GM18526 (cell line): ENCODE data around the gene WNT7B.

Experiments
- POLR2A ChIP-seq: IDR thresholded peaks from 3 replicates; pipeline ENCODE4 v1.6.1; 2011; ENCODE audit not compliant: insufficient read length; ENCODE audit errors: extremely low read depth

Gene WNT7B

DNA sequence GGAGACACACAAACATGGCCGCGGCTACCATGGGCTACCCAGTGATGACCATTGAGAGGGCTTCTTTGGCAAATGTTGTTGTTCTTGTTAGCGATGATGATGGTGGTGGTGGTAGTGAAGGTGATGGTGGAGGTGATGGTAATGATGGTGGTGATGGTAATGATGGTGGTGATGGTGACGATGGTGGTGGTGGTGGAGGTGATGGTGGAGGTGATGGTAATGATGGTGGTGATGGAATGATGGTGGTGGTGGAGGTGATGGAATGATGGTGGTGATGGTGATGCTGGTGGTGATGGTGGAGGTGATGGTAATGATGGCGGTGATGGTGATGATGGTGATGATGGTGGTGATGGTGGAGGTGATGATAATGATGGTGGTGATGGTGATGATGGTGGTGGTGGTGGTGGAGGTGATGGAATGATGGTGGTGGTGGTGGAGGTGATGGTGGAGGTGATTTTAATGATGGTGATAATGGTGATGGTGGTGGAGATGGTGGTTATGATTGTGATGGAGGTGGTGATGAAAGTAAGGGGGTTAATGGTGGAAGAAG, 16.3 kb upstream of the WNT7B start:
- TF ChIP-seq POLR2A: no peak

DNA sequence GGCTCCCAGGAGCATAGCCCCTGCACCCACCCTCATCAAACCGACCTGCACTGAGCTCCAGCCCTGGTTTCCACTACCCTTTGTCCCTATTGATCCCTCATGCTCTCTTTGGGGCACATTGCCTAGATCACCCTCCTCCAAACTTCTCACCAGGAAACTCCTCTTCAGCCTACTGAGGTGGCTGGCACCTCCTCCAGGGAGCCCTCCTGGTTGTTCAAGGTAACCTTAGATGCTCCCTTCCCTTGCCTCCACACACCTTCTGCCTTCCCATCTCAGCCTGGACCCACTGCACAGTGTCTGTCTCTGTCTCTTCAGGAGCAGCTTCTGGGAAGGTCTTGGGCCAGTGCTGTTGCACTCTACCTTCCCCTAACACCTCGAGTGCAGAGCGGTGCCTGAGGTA, 15.8 kb upstream of the WNT7B start:
- no peak for TF ChIP-seq POLR2A

DNA sequence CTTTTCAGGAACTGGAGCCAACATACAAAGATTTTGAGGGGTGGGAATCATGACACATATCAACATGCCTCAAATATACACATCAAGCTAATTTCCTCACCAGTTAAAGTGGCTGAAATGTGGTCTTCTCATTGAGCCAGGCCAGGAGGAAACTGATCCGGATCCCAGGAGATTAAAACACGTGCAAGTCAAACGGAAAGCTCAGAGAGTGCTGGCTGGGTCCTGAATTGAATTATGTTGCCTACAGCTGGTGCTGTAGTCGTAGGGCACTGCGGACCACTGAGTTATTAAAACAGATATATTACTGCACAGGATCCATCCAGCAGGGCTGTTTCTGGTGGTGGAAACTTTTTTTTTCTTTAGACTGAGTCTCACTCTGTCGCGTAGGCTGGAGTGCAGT, 14.1 kb upstream of the WNT7B start:
- no peak for TF ChIP-seq POLR2A

DNA sequence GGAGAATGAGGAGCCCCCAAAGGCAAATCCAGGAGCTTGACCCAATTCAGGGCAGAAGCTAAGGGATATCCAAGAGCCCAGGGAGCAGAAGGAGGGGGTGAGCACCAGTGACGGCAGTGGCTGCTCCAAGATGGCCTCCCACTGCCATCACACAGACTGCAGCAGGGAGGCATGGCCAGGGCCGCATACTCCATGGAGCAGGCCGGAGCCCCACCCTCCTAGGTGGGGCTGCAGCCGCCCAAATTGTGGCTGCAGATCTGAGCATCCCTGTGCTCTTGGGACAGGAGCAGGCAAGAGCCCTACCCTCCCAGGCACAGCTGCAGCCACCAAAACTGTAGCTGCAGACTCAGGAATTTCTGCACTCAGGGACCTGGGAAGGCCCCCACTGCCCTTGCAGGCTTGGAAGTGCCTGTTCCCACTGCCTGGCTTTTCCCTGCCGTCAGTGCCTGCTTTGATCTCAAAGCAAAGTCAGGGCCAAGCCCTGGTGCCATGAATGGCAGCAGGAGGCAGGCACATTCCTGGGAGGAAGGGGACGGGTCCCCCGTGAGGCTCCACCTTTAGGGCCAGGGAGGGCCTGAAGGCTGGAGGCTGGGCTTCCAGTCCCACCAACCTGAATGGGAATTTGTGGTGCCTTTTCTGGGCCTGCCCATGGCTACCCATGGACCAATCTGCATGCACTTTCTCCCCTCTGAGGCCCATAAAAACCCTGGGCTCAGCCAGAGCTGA, 10.3 kb upstream of the WNT7B start:
- TF ChIP-seq POLR2A: no peak

- no peak for TF ChIP-seq POLR2A
Observed at GRCh38 chr22:45984316-45984916, 7.5 kb upstream of the WNT7B start.

DNA sequence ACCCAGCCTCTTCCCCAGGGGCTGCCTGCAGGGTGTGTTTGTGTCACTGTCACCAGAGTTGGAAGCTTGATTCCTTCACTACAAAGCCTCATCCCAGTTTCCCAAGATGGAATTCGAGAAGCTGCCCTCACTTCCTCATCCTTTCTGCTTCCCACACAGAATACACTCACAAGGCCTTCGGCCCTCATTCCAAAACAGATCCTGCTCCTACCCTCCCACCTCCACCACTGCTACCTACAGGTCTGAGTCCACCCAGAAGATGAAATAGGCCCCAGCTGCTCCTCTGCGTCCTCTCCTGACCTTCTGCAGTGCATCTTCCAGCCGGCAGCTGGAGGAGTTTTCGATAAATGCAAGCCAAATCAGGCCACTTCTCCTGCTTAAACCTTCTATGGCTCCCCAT, 6.8 kb upstream of the WNT7B start:
- no peak for TF ChIP-seq POLR2A

DNA sequence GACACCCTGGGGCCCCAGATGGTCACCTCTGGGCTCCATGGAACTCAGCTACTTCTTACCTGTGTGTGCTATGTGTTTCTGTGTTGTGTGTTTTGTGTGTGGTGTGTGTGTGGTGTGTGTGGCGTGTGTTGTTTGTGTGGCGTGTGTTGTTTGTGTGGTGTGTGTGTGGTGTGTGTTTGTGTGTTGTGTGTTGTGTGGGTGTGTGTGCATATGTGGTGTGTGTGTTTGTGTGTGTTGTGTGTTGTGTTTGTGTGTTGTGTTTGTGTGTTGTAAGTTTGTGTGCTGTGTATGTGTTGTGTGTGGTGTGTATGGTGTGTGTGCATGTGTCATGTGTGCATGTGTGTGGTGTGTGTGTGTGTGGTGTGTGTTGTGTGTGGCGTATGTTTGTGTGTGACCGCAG, 3.8 kb upstream of the WNT7B start:
- TF ChIP-seq POLR2A: no peak

GRCh38 chr22:45980268-45980570, 3.3 kb upstream of the WNT7B start:
- TF ChIP-seq POLR2A: no peak

- TF ChIP-seq POLR2A: no peak
Observed at GRCh38 chr22:45978275-45978713, 1.3 kb upstream of the WNT7B start.

DNA sequence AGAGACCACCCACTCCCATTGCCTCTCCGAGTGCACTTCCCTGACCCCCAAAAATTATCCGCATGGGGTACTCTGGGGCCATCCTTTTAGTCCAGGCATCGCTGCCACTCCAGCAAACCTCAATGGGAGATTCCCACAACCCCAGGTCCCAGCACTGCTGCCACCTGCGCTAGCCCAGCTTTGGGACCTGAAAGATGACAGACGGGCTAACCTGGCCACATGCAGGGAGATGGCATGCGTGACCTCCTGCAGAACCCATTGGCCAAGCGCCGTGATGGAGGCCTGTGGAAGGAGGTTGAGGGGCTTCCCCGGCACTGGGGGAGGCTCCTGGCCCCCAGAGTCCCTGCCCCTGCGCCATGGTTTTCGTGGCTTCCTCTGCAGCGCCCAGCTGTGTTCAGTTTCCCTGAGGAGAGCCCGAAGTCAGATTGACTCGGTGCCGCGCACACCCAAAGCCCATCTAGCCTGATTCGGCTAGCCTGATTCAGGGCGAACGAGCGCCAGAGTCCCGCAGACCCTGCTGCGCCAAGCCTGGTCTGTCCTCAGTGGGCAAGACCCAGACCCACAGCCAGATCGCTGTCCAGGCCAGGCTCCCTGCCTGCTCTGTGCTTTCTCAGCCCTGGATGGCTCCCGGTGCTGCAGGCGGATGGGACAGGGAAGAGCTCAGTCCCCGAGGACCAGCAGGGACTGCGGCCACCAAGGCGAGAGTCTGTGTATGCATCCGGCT, 751 bp upstream of the WNT7B start:
- no peak for TF ChIP-seq POLR2A

DNA sequence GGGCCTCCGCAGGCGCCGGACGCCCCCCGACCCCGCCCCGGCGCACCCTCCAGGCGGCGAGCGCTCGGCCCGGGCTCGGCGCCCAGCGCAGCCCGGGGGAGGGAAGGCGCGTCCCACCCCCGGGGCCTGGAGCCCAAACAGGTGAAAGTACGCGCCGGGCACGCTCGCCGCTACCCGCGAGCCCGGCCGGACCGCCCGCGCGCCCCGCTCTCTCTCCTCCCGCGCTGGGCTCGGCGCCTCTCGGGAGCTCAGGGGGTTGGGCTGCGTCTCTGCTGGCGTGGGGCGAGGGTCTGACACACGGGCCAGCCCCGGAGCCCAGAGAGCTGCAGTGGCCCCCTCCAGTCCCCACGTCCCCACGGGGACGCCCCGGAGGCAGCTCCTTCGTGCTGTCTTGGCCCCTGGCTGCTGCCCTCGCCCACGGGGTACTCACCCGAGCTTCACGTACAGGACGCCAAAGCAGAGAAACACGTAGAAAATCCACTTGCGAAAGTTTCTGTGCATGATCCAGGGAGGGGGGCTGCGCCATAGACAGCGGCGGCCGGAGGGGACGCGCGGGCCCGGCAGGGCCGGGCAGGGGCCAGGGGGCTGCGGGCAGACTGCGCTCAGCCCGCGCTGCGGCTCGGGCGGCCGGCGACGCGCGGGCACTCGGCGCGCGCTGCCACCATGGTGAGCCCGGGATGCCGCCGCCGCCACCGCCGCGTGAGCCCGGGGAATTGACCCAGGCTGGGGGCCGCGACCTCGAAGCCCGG, 534 bp downstream of the WNT7B start:
- no peak for TF ChIP-seq POLR2A

- TF ChIP-seq POLR2A: no peak
Observed at GRCh38 chr22:45975164-45976161, 1.5 kb downstream of the WNT7B start.

DNA sequence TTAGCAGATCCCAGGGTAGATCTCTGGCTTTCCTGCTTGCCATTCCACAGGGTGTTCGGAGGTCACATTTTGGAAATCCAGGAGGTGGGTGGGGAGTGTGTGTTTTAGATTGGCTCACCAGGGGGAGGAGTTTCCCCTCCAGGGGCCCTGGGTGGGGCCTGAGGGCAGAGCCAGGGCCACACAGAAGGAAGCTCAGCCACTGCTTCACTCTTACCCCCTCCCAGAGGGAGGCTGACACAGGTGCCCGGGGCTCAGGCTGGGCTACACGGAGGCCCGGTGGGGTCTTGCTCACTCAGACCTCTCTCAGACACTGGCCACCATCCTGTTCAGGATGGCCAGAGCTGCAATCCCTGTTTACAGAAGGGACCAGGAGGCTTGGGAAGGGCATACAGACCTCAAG, 2.5 kb downstream of the WNT7B start:
- TF ChIP-seq POLR2A: no peak

DNA sequence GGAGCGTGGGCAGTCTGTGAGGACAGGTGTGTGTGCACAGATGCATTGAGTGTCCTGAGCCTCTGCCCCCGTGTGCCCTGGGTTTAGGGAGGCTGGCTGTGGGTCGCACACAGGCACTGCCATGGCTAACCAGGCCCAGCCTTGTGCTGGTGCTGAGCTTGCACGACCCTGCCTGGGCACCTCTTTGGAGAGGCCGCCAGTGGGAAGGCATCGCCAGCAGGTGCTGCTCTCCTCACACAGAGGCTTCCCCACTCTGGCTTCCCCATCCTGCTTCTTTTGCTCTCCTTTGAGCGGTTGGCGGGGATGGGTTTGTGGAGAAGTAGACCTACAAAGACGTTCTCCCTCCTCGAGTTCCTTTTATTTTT, 4.1 kb downstream of the WNT7B start:
- no peak for TF ChIP-seq POLR2A
